Hepatocyte (in vitro differentiated cells): ENCODE results near the gene PPIA. TPM values are rescaled to one million over a fixed set of nuclear protein-coding genes. Genes with fewer than 3 reads are reported as not detected.

ENCODE experiments used
- DNase-seq: peaks from one replicate; pipeline ENCODE4 v3.0.0-alpha.2; 2016; ENCODE audit warnings: low spot score
- H2AFZ ChIP-seq: fragments of 200-600 bp; sonication (generic); 2 replicates; pipeline ENCODE4 v1.6.0; 2016; ENCODE audit warnings: antibody characterized with exemption, mild to moderate bottlenecking
- H3K27ac ChIP-seq: fragments of 200-600 bp; sonication (generic); 2 replicates; pipeline ENCODE4 v1.5.1; 2016; ENCODE audit warnings: mild to moderate bottlenecking
- H3K27me3 ChIP-seq: fragments of 200-600 bp; sonication (generic); 2 replicates; pipeline ENCODE4 v1.6.1; 2016
- H3K36me3 ChIP-seq: fragments of 200-600 bp; sonication (generic); replicated peaks from 2 replicates; pipeline ENCODE4 v1.5.1; 2016; ENCODE audit warnings: low read depth; ENCODE audit not compliant: insufficient read depth
- H3K4me1 ChIP-seq: fragments of 200-600 bp; sonication (generic); 2 replicates; pipeline ENCODE4 v1.5.1; 2016; ENCODE audit warnings: mild to moderate bottlenecking, moderate library complexity; ENCODE audit not compliant: insufficient read depth
- H3K4me2 ChIP-seq: fragments of 200-600 bp; sonication (generic); 2 replicates; pipeline ENCODE4 v1.6.0; 2016
- H3K4me3 ChIP-seq: fragments of 200-600 bp; sonication (generic); 2 replicates; pipeline ENCODE4 v1.5.1; 2016; ENCODE audit warnings: mild to moderate bottlenecking
- H3K79me2 ChIP-seq: fragments of 200-600 bp; sonication (generic); 2 replicates; pipeline ENCODE4 v1.6.0; 2017; ENCODE audit warnings: mild to moderate bottlenecking
- H3K9me2 ChIP-seq: fragments of 200-600 bp; sonication (generic); replicated peaks from 2 replicates; pipeline ENCODE4 v1.6.0; 2017; ENCODE audit warnings: mild to moderate bottlenecking; ENCODE audit not compliant: insufficient read depth
- H3K9me3 ChIP-seq: fragments of 200-600 bp; sonication (generic); 2 replicates; pipeline ENCODE4 v1.5.1; 2016; ENCODE audit warnings: low read depth, mild to moderate bottlenecking
- H4K20me1 ChIP-seq: fragments of 200-600 bp; sonication (generic); 2 replicates; pipeline ENCODE4 v1.6.0; 2016; ENCODE audit warnings: mild to moderate bottlenecking; ENCODE audit not compliant: insufficient read depth, poor library complexity, severe bottlenecking
- EZH2 ChIP-seq: fragments of 200-600 bp; sonication (generic); IDR thresholded peaks from 2 replicates; pipeline ENCODE4 v1.6.1; 2016; ENCODE audit warnings: antibody characterized with exemption, mild to moderate bottlenecking, borderline replicate concordance
- EZH2phosphoT487 ChIP-seq: fragments of 200-600 bp; sonication (generic); IDR thresholded peaks from one replicate; pipeline ENCODE4 v1.6.1; 2018; ENCODE audit warnings: antibody characterized with exemption, mild to moderate bottlenecking, low read depth, moderate library complexity; ENCODE audit not compliant: unreplicated experiment, severe bottlenecking
- WGBS: methylation state at CpG from one replicate; pipeline ENCODE4 v1.1.6; 2016; ENCODE audit warnings: low lambda C conversion rate; ENCODE audit errors: missing lambda C conversion rate; 5-methylcytosine and 5-hydroxymethylcytosine counted together
- polyA plus RNA-seq: library from polyadenylated mRNA; unstranded; fragments of >200 nt; fragmentation: Nextera tagmentation; extraction: Ambion mirVana; gene quantifications from 2 replicates; pipeline ENCODE4 v1.2.1, GENCODE V29; 2016
- total RNA-seq: library from RNA; depleted of rRNA; stranded (reverse); fragments of >200 nt; gene quantifications from 2 replicates; pipeline ENCODE4 v1.2.3, GENCODE V29; 2014
- TF ChIP-seq, protein P1 (sequence below): fragments of 200-600 bp; sonication (generic); IDR thresholded peaks from 2 replicates; pipeline ENCODE4 v1.5.1; 2016; ENCODE audit warnings: antibody characterized with exemption, mild to moderate bottlenecking; ENCODE audit not compliant: poor library complexity

Gene PPIA
- total and polyA plus RNA-seq, 2 experiments from 2014 or later = 2,123 to 2,189 TPM

DNA sequence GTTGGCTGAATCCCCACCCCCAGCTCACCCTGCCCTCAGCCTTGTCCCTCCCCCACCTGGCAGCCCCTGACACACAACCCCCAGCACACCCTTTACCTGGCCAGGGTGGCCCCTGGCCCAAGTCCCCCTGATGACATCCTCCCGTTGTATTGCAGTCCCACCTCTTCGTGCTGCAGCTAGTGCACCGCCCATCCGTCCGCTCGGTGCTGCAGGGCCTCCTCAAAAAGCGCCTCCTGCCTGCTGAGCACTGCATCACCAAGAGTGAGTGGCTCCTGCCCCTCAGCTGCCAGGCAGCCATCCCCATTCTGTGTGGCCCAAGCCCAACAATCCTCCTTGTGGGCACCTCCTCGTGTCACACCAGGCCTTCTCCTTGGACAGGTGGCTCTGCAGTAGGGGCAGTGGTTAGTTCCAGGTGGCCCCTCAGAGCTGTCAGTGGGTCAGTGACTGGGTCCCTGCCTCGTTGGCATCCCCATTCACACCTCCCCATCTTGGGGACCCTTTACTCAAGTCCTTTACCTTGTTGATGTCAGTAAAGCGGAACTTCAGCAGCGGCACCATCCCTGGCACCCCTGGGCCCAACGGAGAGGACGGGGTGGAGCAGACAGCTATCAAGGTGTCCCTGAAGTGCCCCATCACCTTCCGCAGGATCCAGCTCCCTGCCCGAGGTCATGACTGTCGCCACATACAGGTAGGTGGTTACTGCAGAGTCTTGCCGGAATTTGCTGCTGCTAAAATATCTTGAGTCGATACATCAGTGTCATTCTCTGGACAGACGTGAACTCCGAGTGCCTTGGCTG is 33.6 kb upstream of the PPIA start:
- Histone ChIP-seq H3K4me1 (peaks cover 9% of the 10 kb centered on the region), H2AFZ (no peak overlapping the region), H3K27ac (no peak overlapping the region), H3K79me2 (no peaks in the 10 kb centered on the region), H3K4me2 (no peak overlapping the region), H3K27me3 (no peaks in the 10 kb centered on the region), H3K9me3 (no peaks in the 10 kb centered on the region), H3K9me2 (no peaks in the 10 kb centered on the region), H3K4me3 (no peak overlapping the region), H4K20me1 (no peaks in the 10 kb centered on the region), H3K36me3 (no peaks in the 10 kb centered on the region)
- WGBS = 97% methylated on average over 20 of the region's 20 CpGs
- TF ChIP-seq, protein P1, sequence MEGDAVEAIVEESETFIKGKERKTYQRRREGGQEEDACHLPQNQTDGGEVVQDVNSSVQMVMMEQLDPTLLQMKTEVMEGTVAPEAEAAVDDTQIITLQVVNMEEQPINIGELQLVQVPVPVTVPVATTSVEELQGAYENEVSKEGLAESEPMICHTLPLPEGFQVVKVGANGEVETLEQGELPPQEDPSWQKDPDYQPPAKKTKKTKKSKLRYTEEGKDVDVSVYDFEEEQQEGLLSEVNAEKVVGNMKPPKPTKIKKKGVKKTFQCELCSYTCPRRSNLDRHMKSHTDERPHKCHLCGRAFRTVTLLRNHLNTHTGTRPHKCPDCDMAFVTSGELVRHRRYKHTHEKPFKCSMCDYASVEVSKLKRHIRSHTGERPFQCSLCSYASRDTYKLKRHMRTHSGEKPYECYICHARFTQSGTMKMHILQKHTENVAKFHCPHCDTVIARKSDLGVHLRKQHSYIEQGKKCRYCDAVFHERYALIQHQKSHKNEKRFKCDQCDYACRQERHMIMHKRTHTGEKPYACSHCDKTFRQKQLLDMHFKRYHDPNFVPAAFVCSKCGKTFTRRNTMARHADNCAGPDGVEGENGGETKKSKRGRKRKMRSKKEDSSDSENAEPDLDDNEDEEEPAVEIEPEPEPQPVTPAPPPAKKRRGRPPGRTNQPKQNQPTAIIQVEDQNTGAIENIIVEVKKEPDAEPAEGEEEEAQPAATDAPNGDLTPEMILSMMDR = no peak
- TF ChIP-seq EZH2phosphoT487 (no peak), EZH2 (no peak)
- no peak for DNase-seq

DNA sequence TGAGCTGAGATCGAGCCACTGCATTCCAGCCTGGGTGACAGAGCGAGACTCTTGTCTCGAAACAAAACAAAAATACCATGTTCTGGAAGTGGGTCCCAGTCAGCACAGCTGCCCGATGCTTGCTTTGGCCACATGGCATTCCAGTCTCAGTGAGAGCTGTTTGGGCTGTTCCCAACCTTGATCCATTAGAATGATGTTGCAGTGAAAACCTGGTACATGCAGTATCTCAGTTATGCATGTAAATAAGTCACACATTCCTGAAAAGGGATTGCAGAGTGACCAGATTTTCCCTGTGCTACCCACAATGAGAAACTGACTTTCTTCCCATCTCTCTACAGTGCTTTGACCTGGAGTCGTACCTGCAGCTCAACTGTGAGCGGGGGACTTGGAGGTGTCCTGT is 32.4 kb upstream of the PPIA start:
- no peak for DNase-seq
- no peak overlapping the region for H3K4me2 ChIP-seq
- H3K9me3 ChIP-seq = no peaks in the 10 kb centered on the region
- H4K20me1 ChIP-seq = no peaks in the 10 kb centered on the region
- no peak overlapping the region for H3K27ac ChIP-seq
- no peak overlapping the region for H2AFZ ChIP-seq
- peaks cover 21% of the 10 kb centered on the region for H3K4me1 ChIP-seq
- H3K27me3 ChIP-seq = no peaks in the 10 kb centered on the region
- no peaks in the 10 kb centered on the region for H3K9me2 ChIP-seq
- no peak overlapping the region for H3K4me3 ChIP-seq
- no peaks in the 10 kb centered on the region for H3K79me2 ChIP-seq
- TF ChIP-seq, protein P1 = no peak
- TF ChIP-seq EZH2 (no peak), EZH2phosphoT487 (no peak)
- WGBS = 98% methylated on average over 6 of the region's 6 CpGs
- H3K36me3 ChIP-seq = no peaks in the 10 kb centered on the region

DNA sequence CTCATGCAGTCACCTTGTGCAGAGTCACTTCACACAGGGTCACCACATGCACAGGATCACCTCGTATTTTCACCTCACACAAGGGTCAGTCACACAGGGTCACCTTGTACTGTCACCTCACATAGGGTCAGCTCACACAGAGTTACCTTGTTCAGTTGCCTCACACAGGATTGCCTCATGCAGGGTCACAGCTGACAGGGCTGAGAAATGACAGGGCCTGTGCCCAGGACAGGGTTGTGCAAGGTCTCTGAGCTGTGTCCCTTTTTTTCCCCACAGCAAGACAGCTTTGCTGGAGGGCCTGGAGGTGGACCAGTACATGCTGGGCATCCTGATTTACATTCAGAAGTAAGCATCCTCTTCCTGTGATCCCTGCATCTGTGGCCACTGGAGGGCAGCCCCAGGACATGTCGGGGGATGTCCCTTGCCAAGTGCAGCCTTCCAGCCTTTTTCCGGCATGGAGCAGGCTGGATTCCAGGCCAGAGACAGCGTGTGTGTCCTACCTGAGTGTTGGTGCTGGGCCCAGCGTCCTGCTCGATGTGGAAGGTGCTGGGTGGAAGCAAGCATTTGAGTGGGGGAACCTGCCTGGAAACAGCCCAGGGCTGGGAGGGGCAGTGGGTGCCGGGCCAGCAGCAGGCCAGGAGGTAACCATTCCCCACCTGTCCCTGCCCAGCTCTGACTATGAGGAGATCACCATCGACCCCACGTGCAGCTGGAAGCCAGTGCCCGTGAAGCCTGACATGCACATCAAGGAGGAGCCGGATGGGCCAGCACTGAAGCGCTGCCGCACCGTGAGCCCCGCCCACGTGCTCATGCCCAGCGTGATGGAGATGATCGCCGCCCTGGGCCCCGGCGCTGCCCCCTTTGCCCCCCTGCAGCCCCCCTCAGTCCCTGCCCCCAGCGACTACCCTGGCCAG is 31.6 kb upstream of the PPIA start:
- Histone ChIP-seq H3K4me2 (no peak overlapping the region), H3K4me3 (no peak overlapping the region), H3K27me3 (no peaks in the 10 kb centered on the region), H3K9me3 (no peaks in the 10 kb centered on the region), H3K4me1 (peaks cover 24% of the 10 kb centered on the region), H3K36me3 (no peaks in the 10 kb centered on the region), H4K20me1 (no peaks in the 10 kb centered on the region), H2AFZ (no peak overlapping the region), H3K9me2 (no peaks in the 10 kb centered on the region), H3K27ac (no peak overlapping the region), H3K79me2 (no peaks in the 10 kb centered on the region)
- TF ChIP-seq EZH2phosphoT487 (no peak), EZH2 (no peak)
- TF ChIP-seq, protein P1 = no peak
- no peak for DNase-seq
- 90% methylated on average over 15 of the region's 22 CpGs for WGBS
